HL-60 (cell line): ENCODE measurements around the gene SORCS1.

Source experiments
- GABPA ChIP-seq: IDR thresholded peaks from 2 replicates; pipeline ENCODE4 v1.6.1; 2012; ENCODE audit warnings: low read depth
- POLR2AphosphoS5 ChIP-seq: IDR thresholded peaks from 2 replicates; pipeline ENCODE4 v1.6.1; 2012; ENCODE audit warnings: low read depth
- SPI1 ChIP-seq: IDR thresholded peaks from 2 replicates; pipeline ENCODE4 v1.6.1; 2012; ENCODE audit warnings: low read depth, mild to moderate bottlenecking, borderline replicate concordance
- TF ChIP-seq, protein P1 (sequence below): IDR thresholded peaks from one replicate; pipeline ENCODE4 v1.5.1; 2011; ENCODE audit warnings: low read length, control low read depth, inconsistent platforms; ENCODE audit not compliant: insufficient read depth
- TF ChIP-seq, protein P2 (sequence below): IDR thresholded peaks from 2 replicates; pipeline ENCODE4 v1.6.1; 2012; ENCODE audit warnings: low read depth; ENCODE audit not compliant: insufficient replicate concordance

- TF ChIP-seq, protein P1, sequence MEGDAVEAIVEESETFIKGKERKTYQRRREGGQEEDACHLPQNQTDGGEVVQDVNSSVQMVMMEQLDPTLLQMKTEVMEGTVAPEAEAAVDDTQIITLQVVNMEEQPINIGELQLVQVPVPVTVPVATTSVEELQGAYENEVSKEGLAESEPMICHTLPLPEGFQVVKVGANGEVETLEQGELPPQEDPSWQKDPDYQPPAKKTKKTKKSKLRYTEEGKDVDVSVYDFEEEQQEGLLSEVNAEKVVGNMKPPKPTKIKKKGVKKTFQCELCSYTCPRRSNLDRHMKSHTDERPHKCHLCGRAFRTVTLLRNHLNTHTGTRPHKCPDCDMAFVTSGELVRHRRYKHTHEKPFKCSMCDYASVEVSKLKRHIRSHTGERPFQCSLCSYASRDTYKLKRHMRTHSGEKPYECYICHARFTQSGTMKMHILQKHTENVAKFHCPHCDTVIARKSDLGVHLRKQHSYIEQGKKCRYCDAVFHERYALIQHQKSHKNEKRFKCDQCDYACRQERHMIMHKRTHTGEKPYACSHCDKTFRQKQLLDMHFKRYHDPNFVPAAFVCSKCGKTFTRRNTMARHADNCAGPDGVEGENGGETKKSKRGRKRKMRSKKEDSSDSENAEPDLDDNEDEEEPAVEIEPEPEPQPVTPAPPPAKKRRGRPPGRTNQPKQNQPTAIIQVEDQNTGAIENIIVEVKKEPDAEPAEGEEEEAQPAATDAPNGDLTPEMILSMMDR: no peak
- TF ChIP-seq POLR2AphosphoS5 (no peak), SPI1 (no peak), GABPA (no peak)
- TF ChIP-seq, protein P2, sequence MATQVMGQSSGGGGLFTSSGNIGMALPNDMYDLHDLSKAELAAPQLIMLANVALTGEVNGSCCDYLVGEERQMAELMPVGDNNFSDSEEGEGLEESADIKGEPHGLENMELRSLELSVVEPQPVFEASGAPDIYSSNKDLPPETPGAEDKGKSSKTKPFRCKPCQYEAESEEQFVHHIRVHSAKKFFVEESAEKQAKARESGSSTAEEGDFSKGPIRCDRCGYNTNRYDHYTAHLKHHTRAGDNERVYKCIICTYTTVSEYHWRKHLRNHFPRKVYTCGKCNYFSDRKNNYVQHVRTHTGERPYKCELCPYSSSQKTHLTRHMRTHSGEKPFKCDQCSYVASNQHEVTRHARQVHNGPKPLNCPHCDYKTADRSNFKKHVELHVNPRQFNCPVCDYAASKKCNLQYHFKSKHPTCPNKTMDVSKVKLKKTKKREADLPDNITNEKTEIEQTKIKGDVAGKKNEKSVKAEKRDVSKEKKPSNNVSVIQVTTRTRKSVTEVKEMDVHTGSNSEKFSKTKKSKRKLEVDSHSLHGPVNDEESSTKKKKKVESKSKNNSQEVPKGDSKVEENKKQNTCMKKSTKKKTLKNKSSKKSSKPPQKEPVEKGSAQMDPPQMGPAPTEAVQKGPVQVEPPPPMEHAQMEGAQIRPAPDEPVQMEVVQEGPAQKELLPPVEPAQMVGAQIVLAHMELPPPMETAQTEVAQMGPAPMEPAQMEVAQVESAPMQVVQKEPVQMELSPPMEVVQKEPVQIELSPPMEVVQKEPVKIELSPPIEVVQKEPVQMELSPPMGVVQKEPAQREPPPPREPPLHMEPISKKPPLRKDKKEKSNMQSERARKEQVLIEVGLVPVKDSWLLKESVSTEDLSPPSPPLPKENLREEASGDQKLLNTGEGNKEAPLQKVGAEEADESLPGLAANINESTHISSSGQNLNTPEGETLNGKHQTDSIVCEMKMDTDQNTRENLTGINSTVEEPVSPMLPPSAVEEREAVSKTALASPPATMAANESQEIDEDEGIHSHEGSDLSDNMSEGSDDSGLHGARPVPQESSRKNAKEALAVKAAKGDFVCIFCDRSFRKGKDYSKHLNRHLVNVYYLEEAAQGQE: no peak
These were observed 153.4 kb downstream of the SORCS1 start for GRCh38 chr10:107011105-107011504.
